IPS-11a (cell line): ENCODE measurements around the gene C15orf40.
"Not testable (repeated sequence)": the region's sequence is repeated elsewhere in the genome, so short reads cannot be mapped to it uniquely, and the experiment has no call there.

Experiments
- H3K4me3 ChIP-seq: one replicate; pipeline ENCODE4 v1.5.1; 2013; ENCODE audit warnings: low read depth, low read length, control low read depth

Gene C15orf40

DNA sequence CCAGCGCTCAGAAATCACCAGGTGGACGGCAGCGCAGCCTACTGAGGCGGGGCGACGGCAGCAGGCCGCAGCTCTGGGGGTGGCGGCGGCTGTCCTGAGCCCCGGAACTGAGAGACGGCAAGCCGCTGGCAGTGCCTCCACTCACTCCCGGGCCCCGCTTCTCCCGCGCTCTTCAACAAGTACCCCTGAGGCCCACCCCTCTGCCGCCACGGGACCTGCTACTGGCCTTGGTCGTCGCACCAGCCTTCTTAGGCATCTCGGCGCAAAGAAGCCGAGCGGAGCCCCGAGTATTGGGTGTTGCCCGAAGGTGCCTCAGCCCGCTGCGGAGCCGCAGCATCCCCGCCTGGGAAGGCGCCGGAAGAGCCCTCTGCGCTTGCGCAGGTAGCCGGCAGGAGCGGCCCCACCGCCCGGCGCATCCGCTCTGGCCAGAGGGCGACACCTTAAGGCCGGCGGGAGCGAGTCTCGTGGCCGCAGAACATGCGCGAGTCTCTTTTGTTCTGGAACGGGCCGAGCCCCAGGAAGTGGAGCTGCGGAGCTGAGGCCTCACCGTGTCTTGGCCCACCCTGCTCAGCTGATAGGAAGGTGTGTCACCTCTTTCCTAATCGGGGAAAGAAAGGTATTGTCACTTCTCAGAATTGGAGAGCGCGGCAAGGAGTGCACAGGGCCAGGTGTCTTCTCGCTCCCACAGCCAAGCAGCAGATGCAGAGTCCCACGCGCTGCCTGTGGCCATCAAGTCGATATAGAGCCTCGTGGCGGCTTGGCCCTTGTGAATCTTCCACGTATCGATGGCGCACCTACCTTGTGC, at the start of gene C15orf40:
Gene C15orf40 (minus strand): TSS at position 369 of the 805 bp plus-strand sequence. CDS start 32 bp downstream, at position 337.
- peak within 1 kb of the TSS; percentile 98 for H3K4me3 ChIP-seq

DNA sequence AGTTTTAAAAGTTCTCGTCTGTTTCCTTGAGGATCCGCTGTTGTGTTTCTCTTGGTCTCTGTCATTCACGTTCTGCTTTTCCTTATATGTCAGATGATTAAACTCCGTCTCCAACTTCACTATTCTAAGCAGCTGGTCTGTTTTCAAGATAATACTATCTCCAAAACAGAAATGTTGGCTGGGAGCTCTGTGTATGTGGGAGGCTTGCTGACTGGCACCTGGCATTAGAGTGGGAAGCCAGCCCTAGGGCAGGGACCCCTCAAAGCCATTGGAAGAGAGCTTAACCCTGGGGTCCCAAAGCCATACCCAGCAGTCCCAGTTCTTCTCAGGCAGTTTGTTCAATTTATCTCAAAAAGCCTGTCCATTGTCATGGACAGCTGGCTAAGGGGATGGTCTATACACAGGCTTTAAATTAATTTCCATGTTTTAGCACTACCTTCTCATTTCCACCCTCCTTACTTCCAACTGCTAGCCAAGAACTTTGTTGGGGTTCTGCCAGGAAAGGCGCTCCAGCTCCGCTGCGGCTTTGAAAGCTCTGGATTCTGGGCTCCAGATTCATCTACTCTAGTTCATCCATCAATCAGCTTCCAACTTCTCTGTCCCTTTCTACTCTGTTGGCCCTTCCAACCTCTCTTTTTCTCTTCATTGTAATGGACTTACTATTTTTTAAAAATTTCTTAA, 46.4 kb upstream of the C15orf40 start:
- no peak overlapping the region for H3K4me3 ChIP-seq

GRCh38 chr15:83057002-83057401, 45.6 kb upstream of the C15orf40 start:
- H3K4me3 ChIP-seq, result no peak overlapping the region

DNA sequence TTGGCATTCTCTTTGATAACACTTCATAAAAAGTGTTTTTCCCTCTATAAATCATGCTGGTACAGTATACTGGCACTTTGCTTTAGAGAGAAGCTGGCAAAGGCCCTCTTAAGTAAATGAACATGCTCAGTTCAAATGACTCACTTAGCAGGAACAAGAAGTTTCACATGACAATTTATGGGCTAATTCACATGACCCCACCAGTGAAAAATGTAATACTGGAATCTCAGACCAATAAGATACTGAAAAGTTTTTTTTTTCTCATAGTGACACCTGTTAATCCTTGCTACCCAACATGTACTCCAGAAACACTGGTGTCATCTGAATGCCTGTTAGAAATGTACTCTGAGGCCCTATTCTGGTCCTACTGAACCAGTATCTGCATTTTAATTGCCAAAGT, 41.7 kb upstream of the C15orf40 start:
- no peak overlapping the region for H3K4me3 ChIP-seq

DNA sequence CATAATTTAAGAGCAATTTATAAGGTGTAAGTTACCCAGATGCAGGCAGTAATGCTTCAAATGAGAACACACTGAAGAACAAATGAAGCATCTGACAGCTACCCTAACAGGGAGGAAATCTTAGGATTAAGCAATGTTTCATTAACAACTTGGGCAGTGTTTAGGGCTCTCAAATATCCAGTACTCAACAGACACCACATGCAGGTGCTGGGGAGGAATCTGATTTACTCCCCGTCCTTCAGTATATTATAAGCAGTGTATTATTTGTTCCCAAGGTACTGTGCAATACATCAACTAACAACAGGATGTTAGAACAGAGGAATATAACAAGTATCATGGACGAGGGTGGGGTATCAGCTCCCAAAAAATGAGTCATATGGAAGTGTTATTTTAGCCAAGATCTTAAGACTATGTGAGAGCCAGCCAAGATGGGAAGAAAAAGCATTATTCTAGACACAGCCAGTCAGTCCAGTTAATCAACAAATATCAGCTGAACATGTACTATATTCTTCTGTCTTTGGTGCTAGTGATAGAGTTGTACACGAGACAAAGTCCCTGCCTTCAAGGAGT, 35.2 kb upstream of the C15orf40 start:
- H3K4me3 ChIP-seq, result no peak overlapping the region

- no peak overlapping the region for H3K4me3 ChIP-seq
These were observed 32.7 kb upstream of the C15orf40 start for GRCh38 chr15:83044156-83044555.

GRCh38 chr15:83039206-83039605, 27.8 kb upstream of the C15orf40 start:
- no peak overlapping the region for H3K4me3 ChIP-seq

DNA sequence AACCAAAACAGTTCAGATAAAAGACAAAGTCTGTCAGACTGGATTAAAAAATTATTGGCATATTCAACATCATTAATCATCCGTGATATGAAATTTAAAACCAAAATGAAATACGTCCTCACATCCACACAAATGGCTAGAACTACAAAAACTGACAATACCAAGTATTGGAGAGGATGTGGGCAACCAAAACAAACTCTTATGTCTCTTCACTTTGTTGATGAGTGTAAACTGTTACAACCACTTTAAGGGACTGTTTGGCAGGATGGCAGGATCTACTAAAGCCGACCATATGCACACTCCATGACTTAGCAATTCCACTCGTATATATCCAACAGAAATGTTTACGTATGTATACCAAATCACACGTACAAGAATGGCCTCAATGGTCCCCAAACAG, 24.8 kb upstream of the C15orf40 start:
- H3K4me3 ChIP-seq, result no peak overlapping the region

DNA sequence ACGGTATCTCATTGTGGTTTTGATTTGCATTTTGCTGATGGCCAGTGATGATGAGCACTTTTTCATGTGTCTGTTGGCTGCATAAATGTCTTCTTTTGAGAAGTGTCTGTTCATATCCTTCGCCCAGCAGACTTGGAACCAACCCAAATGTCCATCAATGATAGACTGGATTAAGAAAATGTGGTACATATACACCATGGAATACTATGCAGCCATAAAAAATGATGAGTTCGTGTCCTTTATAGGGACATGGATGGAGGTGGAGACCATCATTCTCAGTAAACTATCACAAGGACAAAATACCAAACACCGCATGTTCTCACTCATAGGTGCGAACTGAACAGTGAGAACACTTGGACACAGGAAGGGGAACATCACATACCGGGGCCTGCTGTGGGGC, 19.8 kb upstream of the C15orf40 start:
- not testable (repeated sequence) for H3K4me3 ChIP-seq

DNA sequence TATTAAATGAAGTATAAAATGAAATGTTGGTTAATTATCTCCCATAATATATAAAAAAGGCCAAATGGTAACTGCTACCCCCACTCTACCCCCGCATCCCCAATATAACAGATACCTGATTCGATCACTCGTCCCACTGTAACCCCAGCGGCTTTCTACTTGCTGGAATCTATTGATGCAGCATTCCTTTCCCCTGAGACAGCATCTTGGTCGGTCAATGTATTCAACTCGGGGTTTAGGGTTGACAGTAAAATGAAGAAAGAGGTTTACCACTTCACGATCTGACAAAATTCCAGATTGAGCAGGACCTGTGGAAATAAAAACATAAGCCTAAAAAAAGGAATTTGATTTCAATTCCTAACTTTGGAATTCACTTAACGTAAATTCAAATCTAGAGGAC, 18.6 kb upstream of the C15orf40 start:
- no peak overlapping the region for H3K4me3 ChIP-seq

- H3K4me3 ChIP-seq, result no peak overlapping the region
These were observed 7.0 kb upstream of the C15orf40 start for GRCh38 chr15:83018436-83018835.

GRCh38 chr15:83016906-83017305, 5.5 kb upstream of the C15orf40 start:
- no peak overlapping the region for H3K4me3 ChIP-seq

- no peak overlapping the region for H3K4me3 ChIP-seq
These were observed 3.9 kb upstream of the C15orf40 start for GRCh38 chr15:83015361-83015760.

DNA sequence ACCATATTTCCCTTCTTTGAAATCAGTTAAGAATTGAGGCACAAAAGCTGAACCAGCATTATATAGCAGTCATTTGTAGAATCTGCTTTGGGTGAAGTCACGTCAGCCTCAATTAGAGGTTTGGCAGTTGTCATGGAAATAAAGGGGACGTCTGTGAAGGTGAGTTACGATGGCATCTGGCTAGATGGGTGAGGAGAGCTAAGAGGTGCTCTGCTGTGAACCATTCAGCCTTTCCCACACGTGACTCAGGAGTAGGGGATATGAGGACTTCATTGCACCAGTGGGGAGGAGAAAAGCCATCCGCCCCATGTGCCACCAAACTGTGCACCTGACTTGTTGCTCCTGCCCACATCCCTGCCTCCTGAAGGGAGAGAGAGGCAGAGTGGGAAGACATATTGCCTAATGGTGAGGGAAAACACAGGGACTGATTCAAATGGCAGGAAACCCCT, 2.8 kb upstream of the C15orf40 start:
- H3K4me3 ChIP-seq, result no peak overlapping the region

DNA sequence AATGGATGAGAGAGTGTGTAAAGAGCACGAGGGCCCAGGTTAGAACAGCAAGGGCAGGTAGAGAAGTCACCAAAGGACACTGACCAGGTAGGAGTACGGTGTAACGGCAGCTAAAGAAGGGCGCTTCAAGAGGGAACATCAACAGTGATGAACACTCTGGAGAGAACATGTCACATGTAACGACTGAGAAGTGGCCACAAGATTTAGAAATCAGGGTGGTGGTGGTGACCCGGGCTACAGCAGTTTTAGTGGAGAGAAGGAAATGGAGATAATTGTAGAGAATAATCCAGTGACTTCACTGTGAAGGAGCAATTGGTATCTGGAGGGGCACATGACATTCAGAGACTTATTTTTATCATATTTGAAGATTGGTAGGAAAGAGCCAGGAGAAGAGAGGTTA, 1.2 kb upstream of the C15orf40 start:
- no peak overlapping the region for H3K4me3 ChIP-seq

- no peak overlapping the region for H3K4me3 ChIP-seq
These were observed 612 bp upstream of the C15orf40 start for GRCh38 chr15:83012076-83012426.

- H3K4me3 ChIP-seq, result peak overlapping the region; percentile 98
These were observed 649 bp downstream of the C15orf40 start for GRCh38 chr15:83010709-83011270.

GRCh38 chr15:83000672-83001031, 10.8 kb downstream of the C15orf40 start:
- H3K4me3 ChIP-seq, result not testable (repeated sequence)

DNA sequence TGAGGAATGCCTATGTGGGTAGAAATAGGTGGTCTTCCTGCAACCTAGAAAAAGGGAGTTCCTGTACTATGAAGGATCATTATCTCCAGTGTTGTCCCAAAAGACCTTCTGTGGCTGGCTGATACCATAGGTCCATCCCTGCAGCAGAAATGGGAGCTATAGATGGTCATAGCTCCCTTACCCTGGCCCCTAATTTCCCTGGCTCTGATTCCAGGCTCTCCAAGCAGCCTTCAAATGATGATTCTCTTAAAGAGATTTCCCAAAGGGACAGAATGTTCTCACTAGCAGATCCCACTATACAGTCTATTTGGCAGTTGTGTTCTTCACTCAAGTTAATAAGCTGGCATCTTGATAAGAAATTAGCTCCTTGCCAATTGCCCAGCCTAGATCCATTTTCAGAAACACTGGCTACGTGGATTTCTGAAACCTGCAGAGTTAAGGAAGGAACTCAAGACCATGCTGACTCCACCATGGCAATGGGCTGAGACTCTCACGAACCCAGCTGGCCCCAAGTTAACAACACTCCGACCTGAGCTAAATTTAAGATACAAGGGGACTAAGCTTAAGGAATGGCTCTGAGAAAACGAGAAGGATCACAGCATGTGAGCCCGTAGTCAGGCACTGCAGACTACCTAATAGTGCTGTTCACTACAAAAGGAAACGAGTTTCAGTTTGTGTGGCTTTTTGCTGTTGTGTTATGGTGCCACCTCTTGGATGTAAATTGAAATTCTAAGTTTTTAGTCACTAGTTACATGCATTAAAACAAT, 11.4 kb downstream of the C15orf40 start:
- no peak overlapping the region for H3K4me3 ChIP-seq

DNA sequence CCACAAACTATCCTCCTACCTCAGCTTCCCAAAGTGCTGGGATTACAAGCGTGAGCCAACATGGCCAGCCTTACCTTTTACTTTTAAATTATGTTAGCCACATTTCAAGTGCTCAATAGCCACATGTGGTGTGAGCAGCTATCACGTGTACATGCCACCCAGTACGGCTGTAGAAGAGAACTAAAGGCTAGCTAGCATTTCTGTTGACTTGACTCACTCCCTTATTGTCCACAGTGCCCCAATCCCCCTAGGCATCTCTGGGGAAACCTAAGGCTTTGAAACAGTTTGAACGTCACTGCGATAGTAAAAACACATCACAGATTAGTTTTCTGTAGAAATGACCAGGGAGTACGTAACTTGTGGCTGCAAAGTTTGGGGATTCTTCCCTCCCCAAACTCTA, 12.0 kb downstream of the C15orf40 start:
- no peak overlapping the region for H3K4me3 ChIP-seq

GRCh38 chr15:82995938-82996337, 15.5 kb downstream of the C15orf40 start:
- H3K4me3 ChIP-seq, result no peak overlapping the region
